Coronary artery (tissue), 2 donors: ENCODE results near the gene MRPS25.

Experiments used
- DNase-seq: peaks from one replicate; pipeline ENCODE4 v3.0.0-alpha.2; 2017; ENCODE audit warnings: low spot score
- H3K27ac ChIP-seq, 2 donors: fragments of 200-600 bp; sonication (generic); one replicate each; pipeline ENCODE4 v1.5.1; 2016 to 2019
- H3K4me3 ChIP-seq: fragments of 200-600 bp; sonication (generic); 2 replicates; pipeline ENCODE4 v1.5.1; 2016; ENCODE audit warnings: mild to moderate bottlenecking, moderate library complexity
- TF ChIP-seq, protein P1 (sequence below): fragments of 200-600 bp; sonication (generic); IDR thresholded peaks from one replicate; pipeline ENCODE4 v1.5.1; 2019; ENCODE audit warnings: antibody characterized with exemption

MRPS25 gene

DNA sequence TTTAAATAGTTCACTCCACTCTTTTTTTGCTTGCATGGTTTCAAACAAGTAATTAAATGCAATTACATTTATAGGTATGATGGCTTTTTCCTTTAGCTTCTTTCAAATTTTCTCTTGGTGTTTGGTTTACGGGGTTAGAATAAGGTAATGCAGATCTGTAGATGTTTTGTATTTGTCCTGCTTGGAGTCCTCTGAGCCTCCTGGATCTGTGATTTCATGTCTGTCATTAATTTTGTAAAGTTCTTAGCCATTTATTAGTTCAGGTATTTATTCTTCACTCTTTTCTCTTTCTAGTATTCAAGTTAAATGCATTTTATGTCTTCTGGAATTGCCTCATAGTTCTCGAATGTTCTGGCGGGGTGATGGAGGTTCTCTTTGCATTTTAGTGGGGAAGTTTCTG lies 1.4 kb upstream of the MRPS25 start:
- Histone ChIP-seq H3K27ac (no peak overlapping the region), H3K4me3 (no peak overlapping the region)
- TF ChIP-seq, protein P1, sequence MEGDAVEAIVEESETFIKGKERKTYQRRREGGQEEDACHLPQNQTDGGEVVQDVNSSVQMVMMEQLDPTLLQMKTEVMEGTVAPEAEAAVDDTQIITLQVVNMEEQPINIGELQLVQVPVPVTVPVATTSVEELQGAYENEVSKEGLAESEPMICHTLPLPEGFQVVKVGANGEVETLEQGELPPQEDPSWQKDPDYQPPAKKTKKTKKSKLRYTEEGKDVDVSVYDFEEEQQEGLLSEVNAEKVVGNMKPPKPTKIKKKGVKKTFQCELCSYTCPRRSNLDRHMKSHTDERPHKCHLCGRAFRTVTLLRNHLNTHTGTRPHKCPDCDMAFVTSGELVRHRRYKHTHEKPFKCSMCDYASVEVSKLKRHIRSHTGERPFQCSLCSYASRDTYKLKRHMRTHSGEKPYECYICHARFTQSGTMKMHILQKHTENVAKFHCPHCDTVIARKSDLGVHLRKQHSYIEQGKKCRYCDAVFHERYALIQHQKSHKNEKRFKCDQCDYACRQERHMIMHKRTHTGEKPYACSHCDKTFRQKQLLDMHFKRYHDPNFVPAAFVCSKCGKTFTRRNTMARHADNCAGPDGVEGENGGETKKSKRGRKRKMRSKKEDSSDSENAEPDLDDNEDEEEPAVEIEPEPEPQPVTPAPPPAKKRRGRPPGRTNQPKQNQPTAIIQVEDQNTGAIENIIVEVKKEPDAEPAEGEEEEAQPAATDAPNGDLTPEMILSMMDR = no peak
- DNase-seq = no peak

DNA sequence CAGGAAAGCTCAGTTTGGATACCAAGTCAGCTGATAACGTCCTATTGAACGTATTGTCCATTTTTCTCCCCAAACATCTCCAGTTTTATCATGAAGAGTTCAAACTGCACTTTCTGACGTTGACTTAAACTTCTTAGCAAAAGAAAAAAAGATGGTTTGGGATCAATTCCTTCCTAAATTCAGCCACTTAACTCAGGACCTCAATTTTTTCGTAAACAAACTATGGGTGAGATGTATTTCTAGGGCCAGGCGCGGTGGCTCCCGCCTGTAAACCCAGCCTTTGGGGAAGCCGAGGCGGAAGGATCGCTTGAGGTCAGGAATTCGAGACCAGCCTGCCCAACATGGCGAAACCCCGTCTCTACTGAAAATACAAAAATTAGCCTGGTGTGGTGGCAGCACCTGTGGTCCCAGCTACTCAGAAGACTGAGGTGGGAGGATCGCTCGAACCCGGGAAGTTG lies 464 bp upstream of the MRPS25 start:
- Histone ChIP-seq H3K4me3 (peak overlapping the region; percentile 96), H3K27ac (peak overlapping the region; percentile 43 to 86)
- DNase-seq = no peak
- TF ChIP-seq, protein P1 = no peak

DNA sequence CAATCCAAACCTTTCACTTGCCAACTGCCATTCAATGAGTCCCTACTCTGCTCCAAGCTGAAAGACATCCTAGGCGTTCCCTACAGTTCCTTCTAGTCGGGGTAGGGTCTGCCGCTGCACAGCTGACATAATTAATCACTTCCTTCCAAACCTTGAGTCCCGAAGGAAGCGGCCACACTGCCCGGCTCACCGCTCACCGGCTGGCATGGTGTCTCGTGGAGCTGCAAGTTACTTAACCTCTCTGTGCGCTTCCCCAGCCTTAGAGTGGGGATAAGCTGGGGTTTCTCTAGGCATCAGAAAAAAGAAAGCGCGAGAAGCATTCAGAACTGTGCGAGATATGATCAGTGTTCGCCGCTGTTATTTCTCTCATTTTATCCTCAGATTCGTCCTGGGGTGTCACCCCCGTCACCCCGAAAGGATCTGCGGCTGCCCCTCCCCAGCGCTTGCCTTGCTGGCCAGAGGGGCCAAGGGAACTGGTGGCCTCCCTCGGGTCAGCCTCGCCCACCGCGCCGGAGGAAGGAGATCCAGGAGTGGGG lies 748 bp downstream of the MRPS25 start:
- peak; percentile 77 for DNase-seq
- Histone ChIP-seq H3K27ac (peak overlapping the region; percentile 43 to 86), H3K4me3 (peak overlapping the region; percentile 96)
- TF ChIP-seq, protein P1 = no peak

DNA sequence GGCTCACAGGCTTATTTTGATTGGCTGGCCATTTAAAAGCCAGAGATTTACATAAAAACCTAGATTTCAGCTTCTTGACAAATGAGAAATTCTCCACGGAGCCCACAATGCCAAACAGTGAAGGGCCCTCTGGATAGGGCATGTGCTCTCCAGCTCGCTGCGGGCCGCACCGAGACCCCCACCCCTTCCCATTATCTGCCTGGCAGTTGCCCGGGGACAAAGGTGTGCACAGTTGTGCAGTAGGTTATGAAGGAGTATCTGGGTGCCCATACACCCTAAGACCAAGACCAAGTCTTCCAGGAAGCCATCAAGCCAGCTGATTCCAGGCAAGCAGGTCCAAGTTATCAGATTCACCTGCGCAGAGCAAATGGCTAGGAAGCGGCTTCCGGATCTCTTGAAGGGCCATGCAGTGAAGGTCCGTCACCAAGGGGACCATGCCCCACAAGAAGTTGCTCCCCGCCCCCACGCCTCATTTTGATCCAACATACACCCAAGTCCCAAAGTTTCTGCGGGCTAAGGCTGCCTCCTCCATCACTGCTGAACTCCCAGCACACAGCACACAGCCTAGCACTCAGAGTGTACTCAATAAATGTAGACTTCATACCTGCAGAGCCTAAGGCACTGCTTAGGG lies 1.3 kb downstream of the MRPS25 start:
- H3K27ac ChIP-seq = no peak overlapping the region
- no peak for DNase-seq

DNA sequence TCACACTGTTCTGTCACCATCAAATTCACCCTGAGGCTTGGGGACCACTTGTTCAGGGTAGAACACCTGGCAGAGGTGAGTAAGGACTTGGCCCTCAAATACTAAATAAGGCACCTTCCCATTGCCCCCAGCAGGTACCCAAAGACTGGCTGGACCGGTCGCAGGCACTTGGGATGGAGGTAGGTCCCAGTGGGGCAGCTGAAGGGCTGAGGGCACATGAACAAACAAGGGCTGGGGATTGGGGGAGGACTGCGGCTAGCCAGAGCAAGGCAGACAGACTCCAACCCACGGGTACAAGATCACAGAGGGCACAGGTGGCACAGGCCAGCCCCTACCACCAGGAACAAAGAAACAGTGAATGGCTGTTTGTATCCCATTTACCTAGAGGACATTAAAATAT lies 1.9 kb downstream of the MRPS25 start:
- TF ChIP-seq, protein P1 = no peak
- H3K27ac ChIP-seq = no peak overlapping the region
- H3K4me3 ChIP-seq = no peak overlapping the region
- no peak for DNase-seq

More for the DNA sequence above, 1.3 kb downstream of the MRPS25 start:
- peak overlapping the region; percentile 96 for H3K4me3 ChIP-seq
- TF ChIP-seq, protein P1 = no peak

DNA sequence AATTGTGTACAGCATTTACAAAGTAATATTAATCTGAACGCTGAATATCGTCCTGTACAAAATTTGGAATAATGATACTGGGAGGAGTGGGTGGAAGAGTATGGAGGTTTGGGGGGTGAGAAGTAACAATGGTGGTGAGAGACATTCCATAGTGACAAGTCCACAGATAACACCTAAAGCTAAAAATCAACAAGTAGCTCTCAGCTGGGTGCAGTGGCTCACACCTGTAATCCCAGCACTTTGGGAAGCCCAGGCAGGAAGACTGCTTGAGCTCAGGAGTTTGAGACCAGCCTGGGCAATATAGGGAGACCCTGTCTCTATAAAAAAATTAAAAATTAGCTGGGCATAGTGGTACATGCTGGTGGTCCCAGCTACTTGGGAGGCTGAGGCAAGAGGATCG lies 5.1 kb downstream of the MRPS25 start:
- no peak for DNase-seq
- Histone ChIP-seq H3K4me3 (no peak overlapping the region), H3K27ac (no peak overlapping the region)
- TF ChIP-seq, protein P1 = no peak
